ENCODE measurements around the gene MCF2L2. TPM values are rescaled to one million over a fixed set of nuclear protein-coding genes. Genes with fewer than 3 reads are reported as not detected.

Gene MCF2L2
- polyA plus RNA-seq, 2 of the 4 experiments (the other 2 are of a cell fraction): 0.03 to 0.05 TPM

DNA sequence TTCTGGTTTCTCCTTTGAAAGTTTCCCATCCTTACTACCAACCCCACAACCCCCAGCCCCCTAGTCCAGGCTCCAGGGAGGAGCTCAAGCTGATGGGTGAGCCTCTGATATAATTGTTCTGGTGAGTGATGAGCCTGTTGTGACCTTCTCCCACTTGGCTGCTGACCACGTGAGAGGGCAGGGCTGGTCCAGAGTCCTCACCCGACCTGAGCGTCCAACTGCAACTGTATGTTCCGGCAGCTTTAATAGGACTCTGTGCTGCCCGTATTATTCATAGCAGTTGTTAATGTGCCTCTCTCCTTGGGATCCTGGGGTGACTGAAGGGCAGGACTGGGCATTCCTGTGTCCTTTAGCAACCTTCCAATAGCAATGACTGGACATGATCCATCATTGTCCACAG lies 119.1 kb downstream of the MCF2L2 start:
- no peak for ATAC-seq
- no peak for FAIRE-seq
- CTCF ChIA-PET: interaction anchor here (1.2 kb wide), 1 partner anchor 11 kb away, joined by 3 read pairs; no protein-coding TSS in a partner anchor
- Histone ChIP-seq H3K4me1 (peaks cover 9% of the 10 kb centered on the region; the same call in 2 of the 3 replicates), H3K4me3 (no peak overlapping the region), H3K9me3 (no peaks in the 10 kb centered on the region), H3K4me2 (no peak overlapping the region), H3K27ac (no peak overlapping the region)
- TF ChIP-seq RAD21 (conservative IDR thresholded peaks at IDR 0.05 in 1 of 2, IDR thresholded peaks at IDR 0.05 in 1 of 2) (no peak), JUN (IDR thresholded peaks at IDR 0.05) (no peak), RCOR1 (IDR thresholded peaks at IDR 0.05; ENCODE audit: low read depth, low read length) (no peak), HMGXB4 (CRISPR knock-in tag; IDR thresholded peaks at IDR 0.05; ENCODE audit: borderline replicate concordance) (no peak), EHMT2 (IDR thresholded peaks at IDR 0.05; ENCODE audit: low read depth) (no peak), KDM1A (IDR thresholded peaks at IDR 0.05; ENCODE audit: low read depth) (no peak), ESRRA (IDR thresholded peaks at IDR 0.05; ENCODE audit: borderline replicate concordance, low read length) (no peak), NR3C1 (IDR thresholded peaks at IDR 0.05) (no peak)
- TF ChIP-seq, protein P1, sequence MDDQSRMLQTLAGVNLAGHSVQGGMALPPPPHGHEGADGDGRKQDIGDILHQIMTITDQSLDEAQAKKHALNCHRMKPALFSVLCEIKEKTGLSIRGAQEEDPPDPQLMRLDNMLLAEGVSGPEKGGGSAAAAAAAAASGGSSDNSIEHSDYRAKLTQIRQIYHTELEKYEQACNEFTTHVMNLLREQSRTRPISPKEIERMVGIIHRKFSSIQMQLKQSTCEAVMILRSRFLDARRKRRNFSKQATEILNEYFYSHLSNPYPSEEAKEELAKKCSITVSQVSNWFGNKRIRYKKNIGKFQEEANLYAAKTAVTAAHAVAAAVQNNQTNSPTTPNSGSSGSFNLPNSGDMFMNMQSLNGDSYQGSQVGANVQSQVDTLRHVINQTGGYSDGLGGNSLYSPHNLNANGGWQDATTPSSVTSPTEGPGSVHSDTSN (IDR thresholded peaks at IDR 0.05): no peak
- TF ChIP-seq, protein P2, sequence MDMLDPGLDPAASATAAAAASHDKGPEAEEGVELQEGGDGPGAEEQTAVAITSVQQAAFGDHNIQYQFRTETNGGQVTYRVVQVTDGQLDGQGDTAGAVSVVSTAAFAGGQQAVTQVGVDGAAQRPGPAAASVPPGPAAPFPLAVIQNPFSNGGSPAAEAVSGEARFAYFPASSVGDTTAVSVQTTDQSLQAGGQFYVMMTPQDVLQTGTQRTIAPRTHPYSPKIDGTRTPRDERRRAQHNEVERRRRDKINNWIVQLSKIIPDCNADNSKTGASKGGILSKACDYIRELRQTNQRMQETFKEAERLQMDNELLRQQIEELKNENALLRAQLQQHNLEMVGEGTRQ (IDR thresholded peaks at IDR 0.05): no peak
- TF ChIP-seq, protein P3, sequence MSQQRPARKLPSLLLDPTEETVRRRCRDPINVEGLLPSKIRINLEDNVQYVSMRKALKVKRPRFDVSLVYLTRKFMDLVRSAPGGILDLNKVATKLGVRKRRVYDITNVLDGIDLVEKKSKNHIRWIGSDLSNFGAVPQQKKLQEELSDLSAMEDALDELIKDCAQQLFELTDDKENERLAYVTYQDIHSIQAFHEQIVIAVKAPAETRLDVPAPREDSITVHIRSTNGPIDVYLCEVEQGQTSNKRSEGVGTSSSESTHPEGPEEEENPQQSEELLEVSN (IDR thresholded peaks at IDR 0.05; ENCODE audit: borderline replicate concordance, low read depth): no peak
- WGBS (ENCODE audit: missing lambda C conversion rate): 74% methylated on average over 4 of the region's 5 CpGs
- POLR2A ChIA-PET: no interaction called here
- no peak for DNase-seq (ENCODE audit: low read depth in 1 of 2, low spot score in 1 of 2)

DNA sequence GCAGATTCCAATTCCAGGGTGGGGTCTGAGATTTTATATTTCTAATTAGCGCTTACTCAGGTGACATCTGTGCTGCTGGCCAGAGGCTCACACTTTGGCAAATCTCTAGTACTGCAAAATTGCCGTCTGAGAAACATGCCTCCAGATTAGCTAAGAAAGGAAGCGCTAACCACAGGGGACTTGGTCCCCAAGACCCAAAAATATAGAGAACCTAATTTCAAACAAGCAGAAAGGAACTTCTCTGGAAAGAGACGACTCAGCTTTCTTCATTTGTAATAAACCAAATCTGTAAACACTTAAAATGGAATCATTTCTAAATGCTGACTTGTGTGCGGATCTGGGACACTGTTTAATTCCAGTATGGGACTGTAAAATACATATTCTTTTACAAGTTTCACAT lies 119.7 kb downstream of the MCF2L2 start:
- H3K4me1 ChIP-seq: peaks cover 9% of the 10 kb centered on the region; the same call in 2 of the 3 replicates
- no peak for DNase-seq (ENCODE audit: low read depth in 1 of 2, low spot score in 1 of 2)
- no peak overlapping the region for H3K4me3 ChIP-seq
- TF ChIP-seq HOXA7 (CRISPR knock-in tag; IDR thresholded peaks at IDR 0.05): no peak
- TF ChIP-seq FOSL2 (IDR thresholded peaks at IDR 0.05): no peak
- TF ChIP-seq FOSL2 (CRISPR knock-in tag; IDR thresholded peaks at IDR 0.05): no peak
- no peak for TF ChIP-seq BCL3 (IDR thresholded peaks at IDR 0.05)
- TF ChIP-seq PHF8 (IDR thresholded peaks at IDR 0.05; ENCODE audit: borderline replicate concordance, low read depth): no peak
- no peak for TF ChIP-seq FOSB (CRISPR knock-in tag; IDR thresholded peaks at IDR 0.05)
- no peak for TF ChIP-seq HDAC2 (IDR thresholded peaks at IDR 0.05)
- TF ChIP-seq, protein P1 (IDR thresholded peaks at IDR 0.05): no peak
- TF ChIP-seq, protein P4, sequence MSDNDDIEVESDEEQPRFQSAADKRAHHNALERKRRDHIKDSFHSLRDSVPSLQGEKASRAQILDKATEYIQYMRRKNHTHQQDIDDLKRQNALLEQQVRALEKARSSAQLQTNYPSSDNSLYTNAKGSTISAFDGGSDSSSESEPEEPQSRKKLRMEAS (IDR thresholded peaks at IDR 0.05): no peak
- TF ChIP-seq POLR2A (IDR thresholded peaks at IDR 0.05; ENCODE audit: low read length): no peak
- no peak for TF ChIP-seq EHF (CRISPR knock-in tag; IDR thresholded peaks at IDR 0.05)
- TF ChIP-seq ZC3H11A (IDR thresholded peaks at IDR 0.05): no peak
- no peak for TF ChIP-seq RNF2 (IDR thresholded peaks at IDR 0.05; ENCODE audit: borderline replicate concordance, low read depth)
- WGBS (ENCODE audit: missing lambda C conversion rate): 91% methylated on average over 5 of the region's 5 CpGs
- H3K27ac ChIP-seq: no peak overlapping the region
- H3K9me3 ChIP-seq: no peaks in the 10 kb centered on the region
- ChIA-PET POLR2A (no interaction called here), CTCF (interaction anchor here (1.2 kb wide), 1 partner anchor 11 kb away, joined by 3 read pairs; no protein-coding TSS in a partner anchor)
- FAIRE-seq: no peak
- H3K4me2 ChIP-seq: no peak overlapping the region
- no peak for ATAC-seq
